ENCODE measurements around the gene CTSG.
"Not testable (repeated sequence)": the region's sequence is repeated elsewhere in the genome, so short reads cannot be mapped to it uniquely, and the experiment has no call there.

Gene CTSG

GRCh38 chr14:24576182-24576581, at the start of gene CTSG:
Gene CTSG, minus strand, starts transcription at chr14:24576250. Its CDS starts 27 bp downstream, at chr14:24576223.
- no peak for DNase-seq

GRCh38 chr14:24613747-24614146, 37.7 kb upstream of the CTSG start:
- no peak for DNase-seq

- no peak for DNase-seq
These were observed 37.2 kb upstream of the CTSG start for GRCh38 chr14:24613241-24613640.

- peak in 1 of 2 experiments; percentile 41 for DNase-seq
These were observed 36.1 kb upstream of the CTSG start for GRCh38 chr14:24612196-24612595.

- no peak for DNase-seq
These were observed 33.8 kb upstream of the CTSG start, which contains the start of gene GZMH for GRCh38 chr14:24609655-24610344. Gene GZMH, minus strand, starts transcription at chr14:24609685. Its CDS starts 72 bp downstream, at chr14:24609613.

GRCh38 chr14:24607635-24608514, 31.8 kb upstream of the CTSG start:
- peak in 1 of 2 experiments; percentile 25 for DNase-seq

- no peak for DNase-seq
These were observed 31.0 kb upstream of the CTSG start for GRCh38 chr14:24607081-24607480.

- DNase-seq = no peak
These were observed 30.2 kb upstream of the CTSG start for GRCh38 chr14:24606297-24606696.

- peak in 1 of 2 experiments; percentile 43 for DNase-seq
These were observed 29.6 kb upstream of the CTSG start for GRCh38 chr14:24605435-24606190.

- no peak for DNase-seq
These were observed 21.4 kb upstream of the CTSG start for GRCh38 chr14:24597403-24597802.

- DNase-seq = no peak
These were observed 19.2 kb upstream of the CTSG start for GRCh38 chr14:24595073-24595808.

GRCh38 chr14:24591004-24591403, 15.0 kb upstream of the CTSG start:
- not testable (repeated sequence) for DNase-seq

- DNase-seq = not testable (repeated sequence)
These were observed 8.4 kb upstream of the CTSG start for GRCh38 chr14:24584402-24584801.

GRCh38 chr14:24578558-24578957, 2.5 kb upstream of the CTSG start:
- no peak for DNase-seq

- DNase-seq = no peak
These were observed 721 bp upstream of the CTSG start for GRCh38 chr14:24576771-24577170.

GRCh38 chr14:24574206-24574774, 1.8 kb downstream of the CTSG start:
- no peak for DNase-seq

GRCh38 chr14:24566318-24566717, 9.7 kb downstream of the CTSG start:
- peak in 1 of 2 experiments; percentile 21 for DNase-seq

- peak; percentile 11 to 57 for DNase-seq
These were observed 10.3 kb downstream of the CTSG start for GRCh38 chr14:24565766-24566165.

GRCh38 chr14:24563505-24563904, 12.5 kb downstream of the CTSG start:
- no peak for DNase-seq

GRCh38 chr14:24556756-24557155, 19.3 kb downstream of the CTSG start:
- no peak for DNase-seq

GRCh38 chr14:24549064-24549463, 27.0 kb downstream of the CTSG start:
- not testable (repeated sequence) for DNase-seq

- DNase-seq = no peak
These were observed 33.6 kb downstream of the CTSG start for GRCh38 chr14:24542346-24542936.

Data from NCI-H524 (cell line).